Effector memory CD4-positive, alpha-beta T cell (primary cell): ENCODE results near the gene VPS4A.

Experiments used
- DNase-seq, 3 donors: peaks; one replicate each; pipeline ENCODE4 v3.0.0-alpha.2; 2020
- H3K27ac ChIP-seq: 2 replicates; pipeline ENCODE4 v1.7.0; 2013; ENCODE audit warnings: mild to moderate bottlenecking, low read length, moderate library complexity; ENCODE audit not compliant: insufficient read depth, poor library complexity, severe bottlenecking
- H3K27me3 ChIP-seq: replicated peaks from 2 replicates; pipeline ENCODE4 v1.7.0; 2013; ENCODE audit warnings: mild to moderate bottlenecking, low read length; ENCODE audit not compliant: insufficient read depth, control insufficient read depth, poor library complexity, severe bottlenecking
- H3K36me3 ChIP-seq: 2 replicates; pipeline ENCODE4 v1.7.0; 2013; ENCODE audit warnings: mild to moderate bottlenecking, low read length, moderate library complexity; ENCODE audit not compliant: control insufficient read depth, insufficient read depth
- H3K4me1 ChIP-seq: 2 replicates; pipeline ENCODE4 v1.7.0; 2013; ENCODE audit warnings: low read length, mild to moderate bottlenecking; ENCODE audit not compliant: control insufficient read depth, insufficient read depth, poor library complexity, severe bottlenecking
- H3K4me3 ChIP-seq: 2 replicates; pipeline ENCODE4 v1.7.0; 2013; ENCODE audit warnings: low read length, low read depth, mild to moderate bottlenecking; ENCODE audit not compliant: insufficient read depth, poor library complexity, severe bottlenecking
- H3K9me3 ChIP-seq: 2 replicates; pipeline ENCODE4 v1.7.0; 2013; ENCODE audit warnings: mild to moderate bottlenecking, low read length, moderate library complexity; ENCODE audit not compliant: control insufficient read depth

The VPS4A gene

DNA sequence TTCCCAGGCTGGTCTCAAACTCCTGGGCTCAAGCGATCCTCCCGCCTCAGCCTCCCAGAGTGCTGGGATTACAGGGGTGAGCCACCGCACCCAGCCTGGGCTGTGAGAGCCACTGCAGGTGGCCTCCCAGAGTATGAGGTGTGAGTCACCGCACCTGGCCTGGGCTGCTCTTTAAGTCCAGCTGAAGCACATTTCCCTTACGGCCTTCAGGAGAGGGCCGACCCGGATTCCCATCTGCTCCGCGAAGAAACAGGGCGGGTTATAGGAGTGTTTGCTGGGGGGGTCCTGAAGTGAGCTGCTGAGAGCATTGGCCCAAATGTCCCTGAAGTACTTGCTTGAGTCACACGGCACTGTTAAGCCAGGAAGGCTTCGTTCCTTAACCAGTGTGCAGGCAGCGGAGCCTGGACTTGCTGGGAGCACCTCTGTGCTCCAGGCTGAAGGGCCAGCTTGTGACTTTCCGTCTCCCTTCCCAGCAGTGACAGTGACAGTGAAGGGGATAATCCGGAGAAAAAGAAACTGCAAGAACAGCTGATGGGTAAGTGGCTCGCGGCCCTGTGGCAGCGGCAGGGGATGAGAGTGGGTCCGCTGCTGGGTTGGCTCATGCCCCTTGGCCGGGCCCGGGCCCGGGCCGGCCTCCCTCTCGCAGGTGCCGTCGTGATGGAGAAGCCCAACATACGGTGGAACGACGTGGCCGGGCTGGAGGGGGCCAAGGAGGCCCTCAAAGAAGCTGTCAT, 7.2 kb downstream of the VPS4A start:
- no peaks in the 10 kb centered on the region for H3K27me3 ChIP-seq
- no peak overlapping the region for H3K27ac ChIP-seq
- H3K4me3 ChIP-seq, result no peak overlapping the region
- H3K4me1 ChIP-seq, result no peaks in the 10 kb centered on the region
- no peak for DNase-seq
- H3K36me3 ChIP-seq, result peaks cover 77% of the 10 kb centered on the region
- no peaks in the 10 kb centered on the region for H3K9me3 ChIP-seq

DNA sequence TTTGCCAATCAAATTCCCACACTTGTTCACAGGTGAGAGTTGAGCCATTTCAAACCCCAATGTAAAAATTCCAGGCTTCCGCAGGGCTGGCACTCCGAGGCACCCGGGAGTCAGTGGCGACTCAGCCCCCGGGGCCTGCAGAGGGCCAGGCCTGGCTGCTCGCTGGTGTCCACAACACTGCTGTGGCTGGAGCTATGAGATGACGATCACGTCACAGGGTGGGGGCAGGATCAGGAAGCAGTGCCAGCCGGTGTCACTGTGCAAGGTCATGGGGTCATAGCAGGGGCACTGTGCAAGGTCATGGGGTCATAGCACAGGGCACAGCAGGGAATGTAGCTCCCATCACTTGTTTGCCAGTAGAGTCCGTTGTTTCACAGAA, 7.8 kb downstream of the VPS4A start:
- Histone ChIP-seq H3K4me1 (no peaks in the 10 kb centered on the region), H3K9me3 (no peaks in the 10 kb centered on the region), H3K27me3 (no peaks in the 10 kb centered on the region), H3K4me3 (no peak overlapping the region), H3K36me3 (peaks cover 83% of the 10 kb centered on the region), H3K27ac (no peak overlapping the region)
- DNase-seq, result no peak

DNA sequence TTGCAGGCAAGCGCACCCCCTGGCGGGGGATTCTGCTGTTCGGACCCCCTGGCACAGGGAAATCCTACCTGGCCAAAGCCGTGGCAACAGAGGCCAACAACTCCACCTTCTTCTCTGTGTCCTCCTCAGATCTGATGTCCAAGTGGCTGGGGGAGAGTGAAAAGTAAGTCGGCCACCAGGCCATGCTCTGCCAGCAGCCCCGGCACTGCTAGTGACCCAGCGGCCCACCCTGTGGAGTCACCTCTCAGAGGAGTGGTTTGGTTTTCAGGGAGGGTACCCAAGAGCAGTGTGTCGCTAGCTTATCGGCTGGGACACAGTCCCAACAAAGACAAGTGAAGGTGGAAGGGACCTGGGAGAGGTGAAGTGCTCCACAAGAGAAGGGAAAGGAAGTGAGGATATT, 8.2 kb downstream of the VPS4A start:
- Histone ChIP-seq H3K27me3 (no peaks in the 10 kb centered on the region), H3K36me3 (peaks cover 84% of the 10 kb centered on the region), H3K4me1 (no peaks in the 10 kb centered on the region), H3K9me3 (no peaks in the 10 kb centered on the region), H3K4me3 (no peak overlapping the region), H3K27ac (no peak overlapping the region)
- no peak for DNase-seq

DNA sequence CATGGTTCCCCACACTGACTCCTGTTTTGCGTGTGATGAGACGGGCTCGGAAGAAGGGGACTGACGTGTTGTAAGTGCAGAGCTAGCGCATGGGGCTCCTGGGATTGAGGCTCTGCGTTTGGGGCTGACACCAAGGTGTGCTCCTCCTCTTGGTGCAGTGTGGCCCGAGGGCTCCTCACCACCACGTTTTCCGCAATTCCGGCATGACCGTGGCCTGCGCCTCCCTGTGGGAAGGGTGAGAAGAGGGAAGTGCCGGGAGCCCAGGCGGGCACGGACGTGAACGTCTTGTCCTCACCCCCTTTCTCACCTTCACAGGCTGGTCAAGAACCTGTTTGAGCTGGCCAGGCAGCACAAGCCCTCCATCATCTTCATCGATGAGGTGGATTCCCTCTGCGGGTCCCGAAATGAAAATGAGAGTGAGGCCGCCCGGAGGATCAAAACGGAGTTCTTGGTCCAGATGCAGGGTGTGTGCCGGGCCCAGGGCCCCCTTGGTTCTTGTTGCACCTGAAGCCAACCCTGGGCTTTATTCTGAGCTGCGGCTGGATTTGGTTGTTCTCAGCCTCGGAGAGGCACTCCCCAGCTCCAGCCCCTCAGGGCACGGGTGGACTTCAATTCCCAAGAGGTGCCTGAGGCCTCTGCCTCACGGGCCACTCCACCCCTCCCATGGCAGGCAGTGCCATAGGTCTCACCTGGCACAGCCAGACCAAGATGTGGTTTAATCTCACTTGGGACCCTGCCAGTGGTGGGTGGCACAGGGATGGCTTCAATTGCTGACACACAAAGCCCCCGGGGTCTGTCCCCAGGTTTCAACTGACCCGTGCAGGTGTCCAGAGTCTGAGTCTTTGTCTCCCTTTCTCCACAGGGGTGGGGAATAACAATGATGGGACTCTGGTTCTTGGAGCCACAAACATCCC, 8.9 kb downstream of the VPS4A start:
- Histone ChIP-seq H3K36me3 (peaks cover 87% of the 10 kb centered on the region), H3K4me1 (no peaks in the 10 kb centered on the region)

DNA sequence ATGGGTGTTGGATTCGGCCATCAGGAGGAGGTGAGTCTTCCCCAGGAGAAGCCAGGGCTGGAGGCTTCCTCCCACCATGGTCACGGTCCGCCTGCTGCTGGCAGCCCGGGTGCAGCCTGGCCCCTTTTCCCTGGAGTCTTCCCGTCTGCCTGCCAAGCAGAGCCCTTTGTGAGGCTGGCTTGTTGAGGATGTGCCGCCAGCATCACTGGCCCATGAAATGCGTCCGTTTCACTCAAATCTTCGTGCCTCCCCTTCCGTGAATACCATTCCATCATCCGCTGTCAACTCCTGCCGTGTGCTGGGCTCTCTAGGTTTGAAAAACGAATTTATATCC, 9.6 kb downstream of the VPS4A start:
- H3K4me1 ChIP-seq, result no peaks in the 10 kb centered on the region
- DNase-seq, result no peak
- no peak overlapping the region for H3K27ac ChIP-seq
- no peaks in the 10 kb centered on the region for H3K9me3 ChIP-seq
- peaks cover 88% of the 10 kb centered on the region for H3K36me3 ChIP-seq
- H3K27me3 ChIP-seq, result no peaks in the 10 kb centered on the region
- no peak overlapping the region for H3K4me3 ChIP-seq

More for the DNA sequence above, 8.9 kb downstream of the VPS4A start:
- Histone ChIP-seq H3K9me3 (no peaks in the 10 kb centered on the region), H3K27me3 (no peaks in the 10 kb centered on the region), H3K27ac (no peak overlapping the region), H3K4me3 (no peak overlapping the region)
- DNase-seq, result no peak

DNA sequence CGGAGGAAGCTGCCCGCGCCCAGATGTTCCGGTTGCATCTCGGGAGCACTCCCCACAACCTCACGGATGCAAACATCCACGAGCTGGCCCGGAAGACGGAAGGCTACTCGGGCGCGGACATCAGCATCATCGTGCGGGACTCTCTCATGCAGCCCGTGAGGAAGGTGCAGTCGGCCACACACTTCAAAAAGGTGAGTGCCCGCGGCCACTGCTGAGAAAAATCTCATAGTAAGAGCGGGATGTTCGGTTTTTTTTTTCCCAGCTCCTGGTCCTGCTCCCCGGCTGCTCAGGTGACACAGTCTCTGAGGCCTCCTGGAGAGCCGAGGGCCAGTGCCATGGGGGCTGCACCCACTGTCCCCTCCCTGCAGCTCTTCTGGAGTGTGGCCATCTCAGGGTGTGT, 9.9 kb downstream of the VPS4A start:
- no peak overlapping the region for H3K4me3 ChIP-seq
- no peaks in the 10 kb centered on the region for H3K9me3 ChIP-seq
- H3K27ac ChIP-seq, result no peak overlapping the region
- no peaks in the 10 kb centered on the region for H3K27me3 ChIP-seq
- no peak for DNase-seq
- no peaks in the 10 kb centered on the region for H3K4me1 ChIP-seq
- peaks cover 88% of the 10 kb centered on the region for H3K36me3 ChIP-seq

DNA sequence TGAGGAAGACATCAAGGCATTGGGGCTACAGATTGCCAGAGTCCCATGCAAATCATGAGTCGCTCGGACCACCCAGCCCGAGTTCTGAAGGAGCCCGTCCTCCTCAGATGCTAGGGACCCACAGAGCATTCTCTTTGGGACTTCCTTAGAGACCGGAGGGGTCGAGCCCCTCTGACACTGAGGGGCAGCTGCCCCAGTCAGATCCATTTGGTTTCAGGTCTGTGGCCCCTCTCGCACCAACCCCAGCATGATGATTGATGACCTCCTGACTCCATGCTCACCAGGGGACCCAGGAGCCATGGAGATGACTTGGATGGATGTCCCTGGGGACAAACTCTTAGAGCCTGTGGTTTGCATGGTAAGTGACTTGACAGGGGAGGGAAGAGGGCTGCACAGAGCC, 11.2 kb downstream of the VPS4A start:
- H3K36me3 ChIP-seq, result peaks cover 82% of the 10 kb centered on the region
- DNase-seq, result no peak

DNA sequence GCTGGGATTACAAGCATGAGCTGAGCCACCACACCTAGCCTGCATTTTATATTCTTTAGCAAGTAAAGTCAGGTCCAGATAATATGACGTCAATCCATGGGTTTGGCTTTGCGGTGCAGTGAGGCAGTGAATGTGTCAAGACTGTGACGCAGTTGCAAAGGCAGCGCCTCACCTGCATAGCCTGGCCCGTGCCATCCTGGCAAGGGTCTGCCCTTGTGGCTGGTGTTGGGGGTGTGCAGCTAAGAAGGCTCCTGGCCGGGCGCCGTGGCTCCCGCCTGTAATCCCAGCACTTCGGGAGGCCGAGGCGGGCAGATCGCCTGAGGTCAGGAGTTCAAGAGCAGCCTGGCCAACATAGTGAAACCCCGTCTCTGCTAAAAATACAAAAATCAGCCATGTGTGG, 12.3 kb downstream of the VPS4A start:
- Histone ChIP-seq H3K4me3 (no peak overlapping the region), H3K9me3 (no peaks in the 10 kb centered on the region), H3K36me3 (peaks cover 76% of the 10 kb centered on the region), H3K4me1 (peaks cover 4% of the 10 kb centered on the region), H3K27me3 (no peaks in the 10 kb centered on the region), H3K27ac (no peak overlapping the region)
- DNase-seq, result no peak

More for the DNA sequence above, 11.2 kb downstream of the VPS4A start:
- Histone ChIP-seq H3K4me1 (no peaks in the 10 kb centered on the region), H3K4me3 (no peak overlapping the region), H3K27ac (no peak overlapping the region), H3K9me3 (no peaks in the 10 kb centered on the region), H3K27me3 (no peaks in the 10 kb centered on the region)

DNA sequence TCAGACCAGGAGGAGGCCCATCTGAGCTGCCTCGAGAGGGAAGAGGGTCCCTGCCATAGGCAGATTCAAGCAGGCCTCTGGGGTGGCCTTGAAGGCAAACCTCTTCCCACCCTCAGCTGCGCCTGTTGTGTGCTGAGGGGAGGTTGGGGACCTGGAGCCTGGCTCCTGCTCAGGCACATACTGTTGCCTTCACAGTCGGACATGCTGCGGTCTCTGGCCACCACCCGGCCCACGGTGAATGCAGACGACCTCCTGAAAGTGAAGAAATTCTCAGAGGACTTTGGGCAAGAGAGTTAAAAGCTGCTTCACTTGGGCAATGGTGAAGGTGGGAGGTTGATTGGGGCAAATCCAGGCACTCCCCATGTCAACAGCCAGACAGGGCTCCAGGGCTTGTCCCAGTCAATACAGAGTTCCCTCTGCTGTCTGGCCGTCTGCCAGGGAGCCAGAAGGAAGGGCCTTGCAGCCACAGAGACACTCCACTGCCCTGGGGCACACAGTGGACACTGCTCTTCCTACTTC, 12.9 kb downstream of the VPS4A start:
- DNase-seq, result no peak
- H3K9me3 ChIP-seq, result no peaks in the 10 kb centered on the region
- H3K4me3 ChIP-seq, result no peak overlapping the region
- peaks cover 9% of the 10 kb centered on the region for H3K4me1 ChIP-seq
- peaks cover 69% of the 10 kb centered on the region for H3K36me3 ChIP-seq
- no peak overlapping the region for H3K27ac ChIP-seq
- no peaks in the 10 kb centered on the region for H3K27me3 ChIP-seq
